Prostate gland (tissue), 2 donors: ENCODE results near the gene NPY1R. TPM values are rescaled to one million over a fixed set of nuclear protein-coding genes. Genes with fewer than 3 reads are reported as not detected.
A peak's percentile ranks its signal among the peaks of the same experiment; 100 is the strongest.

Experiments
- DNase-seq: peaks from one replicate; pipeline ENCODE4 v3.0.0-alpha.2; 2019; ENCODE audit warnings: low spot score
- H3K27ac ChIP-seq, 2 donors: fragments of 200-600 bp; sonication (generic); 2 replicates each; pipeline ENCODE4 v1.5.1; 2017 to 2019
- H3K27me3 ChIP-seq: fragments of 200-600 bp; sonication (generic); replicated peaks from 2 replicates; pipeline ENCODE4 v1.5.1; 2019; ENCODE audit not compliant: insufficient read depth
- H3K36me3 ChIP-seq, 2 donors: fragments of 200-600 bp; sonication (generic); 1 replicate in 1 of 2; 2 replicates in 1 of 2; pipeline versions ENCODE4 v1.5.1 to v1.8.1; 2017 to 2019
- H3K4me1 ChIP-seq: fragments of 200-600 bp; sonication (generic); replicated peaks from 2 replicates; pipeline ENCODE4 v1.5.1; 2019
- H3K4me3 ChIP-seq, 2 donors: fragments of 200-600 bp; sonication (generic); 2 replicates each; pipeline ENCODE4 v1.5.1; 2017 to 2019
- H3K9me3 ChIP-seq: fragments of 200-600 bp; sonication (generic); 2 replicates; pipeline ENCODE4 v1.5.1; 2017
- CTCF ChIP-seq, 4 experiments: fragments of 200-600 bp in 2 of 4; fragments of 450-650 bp in 2 of 4; sonication (generic) in 2 of 4; IDR thresholded peaks; 1 replicate in 3 of 4; 2 replicates in 1 of 4; pipeline ENCODE4 v1.5.1; 2016 to 2019; ENCODE audit warnings: antibody characterized with exemption in 4 of 4, mild to moderate bottlenecking in 2 of 4, moderate library complexity in 2 of 4
- POLR2A ChIP-seq: fragments of 450-650 bp; IDR thresholded peaks from one replicate; pipeline ENCODE4 v1.6.1; 2016; ENCODE audit warnings: antibody characterized with exemption, mild to moderate bottlenecking
- POLR2AphosphoS5 ChIP-seq: sonication (generic); formaldehyde crosslinking; IDR thresholded peaks from one replicate; pipeline ENCODE4 v1.6.1; 2017; ENCODE audit warnings: antibody characterized with exemption
- whole genome bisulfite sequencing: methylation state at CpG from one replicate; pipeline ENCODE4 v1.1.5; 2018; 5-methylcytosine and 5-hydroxymethylcytosine counted together
- intact Hi-C: fragments of 100-400 bp; cut with DNase I; formaldehyde crosslinking; loops from one replicate; pipeline ENCODE4 v1.14.2; 2022
- total RNA-seq, 2 donors: library from RNA; depleted of rRNA; stranded (reverse); fragments of >200 nt; gene quantifications; one replicate each; pipeline ENCODE4 v1.1.0, GENCODE V29; 2016

Gene NPY1R
- total RNA-seq, 2 donors from 2014 or later: 1.4 to 9.5 TPM

DNA sequence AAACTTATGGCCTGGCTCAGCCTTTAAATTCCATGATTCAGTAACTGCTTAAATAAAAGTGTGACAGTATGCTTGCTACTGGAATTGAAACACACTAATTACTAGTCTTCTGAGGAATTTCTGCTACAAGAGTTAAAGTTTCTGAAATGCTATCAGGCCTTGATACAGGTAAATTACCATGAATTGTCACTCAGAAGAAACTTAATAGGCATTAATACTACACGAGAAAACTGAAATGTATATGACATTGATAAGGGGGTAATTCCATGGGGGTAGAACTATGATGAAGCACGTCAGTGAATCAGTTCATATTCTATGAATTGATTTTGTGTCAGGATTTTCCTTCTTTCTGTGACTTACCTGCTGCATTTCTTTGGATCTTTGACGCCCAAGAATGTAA, 3.0 kb upstream of the NPY1R start:
- Histone ChIP-seq H3K9me3 (no peaks in the 10 kb centered on the region), H3K27me3 (no peaks in the 10 kb centered on the region), H3K36me3 (no peaks in the 10 kb centered on the region), H3K4me1 (no peaks in the 10 kb centered on the region), H3K27ac (no peak overlapping the region), H3K4me3 (no peak overlapping the region)
- WGBS: 84% methylated on average over 3 of the region's 3 CpGs
- DNase-seq: no peak
- intact Hi-C loops: no loop called here
- TF ChIP-seq POLR2AphosphoS5: no peak
- TF ChIP-seq CTCF (IDR thresholded peaks at IDR 0.05): no peak
- no peak for TF ChIP-seq POLR2A

- no peaks in the 10 kb centered on the region for H3K4me1 ChIP-seq
- no peak for TF ChIP-seq CTCF (IDR thresholded peaks at IDR 0.05)
- no peak for TF ChIP-seq POLR2AphosphoS5
- no peak for TF ChIP-seq POLR2A
- peak overlapping the region; percentile 35 to 47 for H3K4me3 ChIP-seq
- intact Hi-C loops: loop anchor here (5.0 kb wide), 1 partner anchor 835 kb away; no protein-coding TSS in a partner anchor
- no peaks in the 10 kb centered on the region for H3K36me3 ChIP-seq
- no peaks in the 10 kb centered on the region for H3K9me3 ChIP-seq
- DNase-seq: no peak
- no peaks in the 10 kb centered on the region for H3K27me3 ChIP-seq
- under 1% methylated on average over 58 of the region's 58 CpGs for WGBS
- H3K27ac ChIP-seq: no peak overlapping the region
These were observed 593 bp downstream of the NPY1R start for GRCh38 chr4:163331629-163332376.

DNA sequence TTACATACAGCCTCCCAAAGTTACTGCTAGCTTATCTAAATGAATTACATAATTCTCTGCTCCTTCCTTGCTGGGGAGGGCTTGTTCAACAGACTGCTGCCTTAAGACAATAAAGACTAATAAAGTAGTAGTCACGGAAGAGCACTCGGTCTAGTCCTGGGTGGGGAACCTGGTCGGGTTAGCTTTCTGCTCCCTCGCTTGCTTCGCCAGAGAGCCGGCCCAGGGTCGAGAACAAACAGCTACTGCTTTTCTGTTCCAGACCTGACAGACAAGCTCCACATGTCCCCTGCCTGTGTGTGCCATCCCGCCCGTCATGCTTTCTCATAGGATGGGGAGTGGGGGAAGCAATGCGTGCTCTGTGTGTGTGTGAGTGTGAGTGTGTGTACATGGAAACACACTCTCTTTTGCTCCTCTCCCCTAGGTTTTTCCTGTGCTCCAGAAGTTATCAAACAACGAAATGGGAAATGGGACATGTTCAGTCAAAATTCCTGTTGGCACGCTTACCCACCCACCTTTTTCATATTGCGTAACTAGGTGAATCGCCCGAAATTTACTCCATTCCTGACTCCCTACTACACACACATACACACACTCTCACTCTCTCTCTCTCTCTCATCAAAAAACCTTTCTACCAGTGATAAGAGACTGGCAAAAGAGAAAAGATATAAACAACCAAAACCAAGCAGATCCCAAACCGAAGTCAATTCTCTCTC, 1.3 kb downstream of the NPY1R start:
- H3K27me3 ChIP-seq: no peaks in the 10 kb centered on the region
- intact Hi-C loops: loop anchor here (5.0 kb wide), 1 partner anchor 834 kb away; no protein-coding TSS in a partner anchor
- TF ChIP-seq POLR2AphosphoS5 (no peak), CTCF (IDR thresholded peaks at IDR 0.05) (no peak), POLR2A (no peak)
- H3K4me1 ChIP-seq: no peaks in the 10 kb centered on the region
- H3K4me3 ChIP-seq: peak overlapping the region; percentile 35 to 47
- H3K9me3 ChIP-seq: no peaks in the 10 kb centered on the region
- 19% methylated on average over 16 of the region's 16 CpGs for WGBS
- no peaks in the 10 kb centered on the region for H3K36me3 ChIP-seq
- H3K27ac ChIP-seq: no peak overlapping the region
- no peak for DNase-seq

DNA sequence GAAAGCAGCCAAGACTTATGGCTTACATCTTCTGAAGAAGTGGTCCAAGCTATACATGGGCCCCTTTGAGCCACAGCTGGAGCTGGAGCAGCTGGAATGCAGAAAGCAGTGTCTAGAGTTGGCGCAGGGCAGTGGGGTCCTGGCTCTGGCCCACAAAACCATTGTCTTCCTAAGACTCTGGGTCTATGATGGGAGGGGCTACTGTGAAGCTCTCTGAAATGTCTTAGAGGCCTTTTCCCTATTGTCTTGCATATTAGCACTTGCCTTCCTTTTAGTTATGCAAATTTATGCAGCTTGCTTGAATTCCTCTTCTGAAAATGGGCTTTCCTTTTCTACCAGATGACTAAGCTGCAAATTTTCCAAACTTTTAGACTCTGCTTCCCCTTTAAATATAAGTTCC, 15.3 kb downstream of the NPY1R start:
- no peak overlapping the region for H3K27ac ChIP-seq
- H3K4me1 ChIP-seq: no peaks in the 10 kb centered on the region
- DNase-seq: no peak
- 0% methylated on average over 1 of the region's 1 CpG for WGBS
- no peak for TF ChIP-seq POLR2A
- TF ChIP-seq POLR2AphosphoS5: no peak
- TF ChIP-seq CTCF (IDR thresholded peaks at IDR 0.05): no peak
- no peaks in the 10 kb centered on the region for H3K27me3 ChIP-seq
- H3K9me3 ChIP-seq: no peaks in the 10 kb centered on the region
- H3K4me3 ChIP-seq: no peak overlapping the region
- H3K36me3 ChIP-seq: no peaks in the 10 kb centered on the region
- intact Hi-C loops: no loop called here
